ENCODE results near the gene NAT9.

GRCh38 chr17:74806334-74806733 lies 30.2 kb upstream of the NAT9 start:
- TF ChIP-seq POLR2A (IDR thresholded peaks at IDR 0.05; ENCODE audit: low read length) (no peak), GATA1 (IDR thresholded peaks at IDR 0.05; ENCODE audit: low read depth, low read length) (no peak)
